HG03025 (cell line): Measurements from ENCODE around the gene TIGD3.

ENCODE experiments used
- ATAC-seq: cut with Tn5 transposase; IDR thresholded peaks from one replicate; pipeline ENCODE4 v1.9.1; 2021; ENCODE audit warnings: mild to moderate bottlenecking, moderate library complexity; ENCODE audit not compliant: unreplicated experiment, low FRiP score

Gene TIGD3

DNA sequence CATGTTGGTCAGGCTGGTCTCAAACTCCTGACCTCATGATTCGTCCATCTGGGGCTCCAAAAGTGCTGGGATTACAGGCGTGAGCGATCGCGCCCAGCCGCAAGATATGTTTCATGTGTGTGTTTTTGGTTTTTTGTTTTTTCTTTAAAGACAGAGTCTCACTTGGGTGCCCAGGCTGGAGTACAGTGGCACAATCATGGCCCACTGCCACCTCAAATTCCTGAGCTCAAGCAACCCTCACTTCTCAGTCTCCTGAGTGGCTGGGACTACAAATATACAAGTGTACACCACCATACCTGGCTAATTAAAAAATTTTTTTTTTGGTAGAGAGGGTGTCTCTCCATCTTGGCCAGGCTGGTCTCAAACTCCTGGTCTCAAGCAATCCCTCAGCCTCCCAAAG is 8.4 kb downstream of the TIGD3 start:
- ATAC-seq: no peak

DNA sequence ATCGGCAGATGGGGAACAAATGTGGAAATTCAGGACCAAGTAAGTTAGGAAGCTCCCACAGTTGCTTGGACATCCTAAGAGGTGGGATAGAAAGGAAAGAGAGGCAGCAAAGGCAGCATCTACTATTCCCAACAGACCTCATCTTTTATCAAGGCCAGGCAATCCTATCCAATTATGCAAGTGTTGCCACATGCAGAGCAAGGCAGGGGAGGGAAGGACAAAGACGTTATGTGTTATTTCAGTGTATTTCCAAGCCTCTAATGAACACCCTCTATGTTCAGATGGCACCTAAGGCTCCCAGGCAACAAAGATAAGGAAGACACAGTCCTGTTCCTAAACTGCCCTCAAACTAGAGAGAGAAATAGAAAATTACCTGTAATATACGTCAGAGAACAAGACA is 9.2 kb downstream of the TIGD3 start:
- no peak for ATAC-seq

DNA sequence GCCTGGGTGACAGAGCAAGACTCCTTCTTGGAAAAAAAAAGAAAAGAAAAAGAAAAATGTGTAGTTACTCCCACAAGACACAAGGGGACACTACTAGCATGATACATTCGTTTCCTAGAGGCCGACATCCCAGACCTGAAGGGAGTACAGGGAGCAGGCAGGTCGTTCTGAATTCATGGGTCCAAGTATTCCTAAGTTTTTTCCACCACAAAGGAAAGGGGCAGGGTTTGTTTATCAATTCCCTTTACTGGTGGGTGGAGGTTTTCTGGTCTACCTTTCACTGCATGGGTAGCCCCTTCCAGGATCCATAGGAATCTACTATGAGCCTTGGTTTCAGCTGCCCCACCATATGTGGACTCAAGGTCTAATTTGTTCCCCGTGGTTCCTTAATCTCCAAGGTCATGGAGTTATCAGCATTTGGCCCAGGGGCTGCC is 11.8 kb downstream of the TIGD3 start:
- ATAC-seq: no peak

DNA sequence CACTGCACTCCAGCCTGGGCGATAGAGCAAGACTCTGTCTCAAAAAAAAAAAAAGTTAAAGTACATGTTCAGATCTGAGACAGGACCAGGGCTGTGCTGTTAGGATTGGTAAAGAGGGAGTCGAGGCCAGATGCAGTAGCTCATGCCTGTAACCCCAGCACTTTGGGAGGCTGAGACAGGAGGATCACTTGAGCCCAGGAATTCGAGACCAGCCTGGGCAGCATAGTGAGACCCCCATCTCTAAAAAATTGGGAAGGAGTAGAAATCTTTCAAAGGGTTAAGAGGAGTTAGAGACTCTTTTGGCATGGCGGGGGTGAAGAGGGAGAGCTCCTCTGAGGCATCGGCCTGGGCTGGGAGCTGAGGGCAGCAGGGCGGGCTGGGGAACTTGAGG is 16.1 kb downstream of the TIGD3 start:
- ATAC-seq: no peak

DNA sequence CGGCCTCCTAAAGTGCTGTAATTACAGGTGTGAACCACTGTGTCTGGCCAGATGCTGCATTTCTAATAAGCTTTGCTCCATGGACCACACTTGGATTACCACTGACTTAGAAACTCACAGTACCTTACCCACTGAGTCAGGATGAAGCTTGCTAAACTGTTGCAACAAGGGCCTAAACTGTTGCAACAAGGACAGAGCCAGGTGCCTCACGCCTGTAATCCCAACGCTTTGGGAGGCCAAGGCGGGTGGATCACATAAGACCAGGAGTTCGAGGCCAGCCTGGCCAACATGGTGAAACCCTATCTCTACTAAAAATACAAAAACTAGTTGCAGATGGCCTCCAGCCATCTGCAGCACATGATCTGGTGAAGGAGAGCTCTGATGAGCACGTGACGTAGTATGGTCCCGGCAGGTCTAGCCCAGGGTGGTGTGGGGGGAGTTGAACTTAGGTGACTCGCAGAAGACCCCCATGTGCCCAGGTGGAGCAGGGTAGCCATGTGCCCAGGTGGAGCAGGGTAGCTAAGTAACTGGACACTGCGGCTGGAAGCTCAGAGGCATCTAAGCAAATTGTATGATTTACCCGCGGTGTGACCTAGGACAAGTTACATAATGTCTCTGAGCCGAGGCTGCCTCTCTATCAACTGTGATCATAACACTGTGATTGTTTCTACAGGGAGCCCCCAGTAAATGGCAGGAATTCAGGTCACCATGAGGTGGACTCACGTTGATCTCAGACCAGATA is 19.5 kb downstream of the TIGD3 start:
- ATAC-seq: no peak

DNA sequence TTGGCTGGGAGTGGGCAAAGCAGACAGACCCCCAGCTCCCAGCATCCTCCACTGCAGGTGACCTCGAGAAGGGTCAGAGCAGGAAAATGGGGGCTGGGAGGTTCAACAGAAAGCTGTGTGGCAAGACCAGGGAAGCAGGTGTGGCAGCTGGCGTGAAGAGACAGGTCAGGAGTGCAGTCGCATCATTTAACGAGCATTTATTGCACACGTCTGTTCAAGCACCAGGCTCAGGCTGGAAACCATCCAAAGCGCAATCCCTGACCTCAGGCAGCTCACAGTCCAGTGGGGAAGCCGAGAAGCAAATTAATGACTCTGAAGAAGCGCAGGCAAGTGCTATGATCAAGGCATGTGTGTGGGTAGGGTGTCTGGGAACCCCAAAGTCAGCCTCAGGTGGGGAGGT is 20.5 kb downstream of the TIGD3 start:
- ATAC-seq: no peak

DNA sequence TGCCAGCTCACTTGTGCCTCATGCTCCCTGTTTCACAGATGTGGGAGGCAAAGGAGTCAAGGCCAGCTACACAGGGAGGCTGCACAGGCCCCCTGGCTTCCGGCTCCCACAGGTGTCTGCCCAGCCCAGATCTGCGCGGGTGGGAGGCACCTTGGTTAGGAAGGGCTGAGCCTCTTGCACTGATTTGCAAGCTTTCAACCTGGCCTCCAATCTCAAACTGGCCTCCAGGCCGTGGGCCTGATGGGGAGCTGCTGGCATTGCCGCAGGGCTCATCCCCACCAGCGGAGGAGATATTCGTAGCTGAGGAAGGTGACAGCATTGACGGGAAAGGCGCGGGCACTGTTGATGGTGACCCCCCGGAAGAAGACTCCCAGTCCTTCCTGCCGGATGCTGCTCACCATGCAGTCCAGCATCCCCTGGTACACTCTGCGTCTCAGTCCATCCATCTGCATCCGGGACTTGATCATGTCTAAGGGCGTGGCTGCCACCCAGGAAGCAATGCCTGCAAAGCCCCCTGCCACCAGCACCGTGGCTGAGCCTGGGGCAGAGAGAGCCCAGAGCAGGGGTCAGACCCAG is 21.7 kb downstream of the TIGD3 start:
- ATAC-seq: no peak

DNA sequence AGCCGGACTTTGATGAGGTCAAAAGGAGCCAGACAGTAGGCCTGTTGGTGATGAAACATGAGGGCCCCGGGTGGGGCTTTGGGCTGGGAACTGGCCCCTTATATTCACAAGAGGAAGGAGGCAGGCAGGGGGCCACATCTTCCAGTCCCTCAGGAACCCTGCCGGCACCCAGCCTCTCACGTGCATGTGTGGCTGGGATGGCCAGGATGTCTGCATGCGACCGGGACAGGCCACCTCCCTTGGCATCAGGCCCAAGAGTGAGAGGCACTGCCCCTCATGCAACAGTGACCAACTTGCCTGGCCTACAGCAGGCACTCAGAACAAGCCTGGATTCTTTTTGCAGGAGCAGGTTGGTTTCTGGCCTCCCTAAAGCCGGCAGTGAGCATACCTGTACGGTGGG is 22.5 kb downstream of the TIGD3 start:
- ATAC-seq: no peak

DNA sequence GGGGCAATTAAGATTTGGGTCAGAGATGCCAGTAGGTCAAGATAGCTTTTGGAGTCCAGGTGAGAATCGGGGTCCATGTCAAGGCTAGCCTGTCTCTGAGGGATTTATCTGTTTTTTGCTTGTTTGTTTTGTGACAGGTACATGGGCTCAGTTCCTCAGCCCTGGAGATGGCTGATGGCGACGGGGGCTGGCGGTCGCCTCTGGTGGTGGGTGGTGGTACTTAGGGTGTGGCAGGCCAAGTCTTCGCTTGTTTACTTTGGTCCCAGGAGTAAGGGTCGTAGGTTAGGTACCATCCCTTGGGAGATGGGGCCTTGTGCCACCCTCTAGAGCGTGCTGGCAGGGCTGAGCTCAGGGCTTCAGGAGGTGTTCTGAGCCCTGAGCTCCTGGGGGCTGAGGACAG is 23.2 kb downstream of the TIGD3 start:
- ATAC-seq: no peak

DNA sequence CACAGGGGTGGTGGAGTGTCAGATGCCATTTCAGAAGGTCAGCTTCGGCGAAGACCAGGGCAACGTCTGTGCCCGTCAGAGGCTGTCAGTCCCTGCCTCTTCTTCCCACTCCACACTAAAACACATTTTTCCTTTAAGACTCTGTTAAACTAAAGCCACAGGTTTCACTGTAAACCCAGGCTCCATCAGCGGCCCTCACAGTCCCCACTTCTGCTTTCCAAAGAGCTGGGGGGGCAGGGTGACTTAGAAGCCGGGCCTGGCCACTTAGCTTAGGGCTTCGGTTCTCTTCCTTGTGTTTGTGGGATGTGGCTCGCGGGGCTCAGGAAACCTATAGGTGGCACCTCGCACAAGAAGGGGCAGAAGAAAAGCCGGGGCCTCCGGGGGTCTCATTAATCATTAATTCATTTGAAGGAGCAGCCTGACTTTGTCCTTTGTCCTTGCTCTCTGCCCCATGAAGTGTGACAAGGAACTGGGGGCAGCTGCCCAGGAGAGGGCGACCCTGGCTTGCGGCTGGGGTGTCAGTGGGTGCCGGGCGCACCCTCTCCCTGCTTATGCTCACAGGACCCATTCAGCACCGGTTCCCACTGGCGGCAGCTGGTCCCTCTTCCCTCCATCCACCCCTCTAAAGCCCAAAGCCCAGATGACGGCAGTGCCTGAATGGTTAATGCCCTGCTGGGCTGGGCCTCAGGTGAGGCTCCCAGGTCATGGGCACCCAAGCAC is 23.8 kb downstream of the TIGD3 start:
- no peak for ATAC-seq

DNA sequence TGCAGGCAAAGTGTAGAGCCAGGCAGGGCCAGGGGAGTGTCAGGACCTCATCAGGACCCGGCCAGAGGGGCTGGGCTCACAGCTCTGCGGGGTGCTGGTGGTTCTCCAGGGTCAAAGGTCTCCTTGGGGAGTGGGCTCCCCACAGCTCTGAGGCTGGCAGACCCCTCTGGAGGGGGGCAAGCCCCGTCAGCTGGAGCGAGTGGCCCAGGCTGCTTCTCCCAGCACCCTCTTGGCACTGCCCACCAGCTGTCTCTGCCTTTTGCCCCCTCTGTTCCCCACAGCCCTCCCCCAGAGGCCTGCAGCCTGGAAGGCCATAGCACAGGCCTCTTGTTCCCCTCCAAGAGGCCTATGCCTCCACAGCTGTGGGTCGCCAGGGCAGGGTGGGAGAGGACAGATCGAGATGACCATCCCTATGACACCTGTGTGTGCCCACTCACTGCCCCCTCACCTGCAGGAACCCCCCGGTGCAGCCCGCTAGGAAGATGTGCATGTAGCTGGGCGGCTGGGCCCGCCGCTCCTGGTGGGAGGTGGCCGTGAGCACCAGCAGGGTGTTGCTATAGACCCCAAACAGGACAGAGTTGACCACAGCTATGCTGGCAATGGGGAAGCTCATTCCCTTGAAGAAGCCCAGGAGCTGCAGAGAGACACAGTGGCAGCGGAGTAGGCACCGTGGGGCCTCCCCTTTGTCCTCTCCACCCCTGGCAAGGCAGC is 24.5 kb downstream of the TIGD3 start:
- no peak for ATAC-seq

DNA sequence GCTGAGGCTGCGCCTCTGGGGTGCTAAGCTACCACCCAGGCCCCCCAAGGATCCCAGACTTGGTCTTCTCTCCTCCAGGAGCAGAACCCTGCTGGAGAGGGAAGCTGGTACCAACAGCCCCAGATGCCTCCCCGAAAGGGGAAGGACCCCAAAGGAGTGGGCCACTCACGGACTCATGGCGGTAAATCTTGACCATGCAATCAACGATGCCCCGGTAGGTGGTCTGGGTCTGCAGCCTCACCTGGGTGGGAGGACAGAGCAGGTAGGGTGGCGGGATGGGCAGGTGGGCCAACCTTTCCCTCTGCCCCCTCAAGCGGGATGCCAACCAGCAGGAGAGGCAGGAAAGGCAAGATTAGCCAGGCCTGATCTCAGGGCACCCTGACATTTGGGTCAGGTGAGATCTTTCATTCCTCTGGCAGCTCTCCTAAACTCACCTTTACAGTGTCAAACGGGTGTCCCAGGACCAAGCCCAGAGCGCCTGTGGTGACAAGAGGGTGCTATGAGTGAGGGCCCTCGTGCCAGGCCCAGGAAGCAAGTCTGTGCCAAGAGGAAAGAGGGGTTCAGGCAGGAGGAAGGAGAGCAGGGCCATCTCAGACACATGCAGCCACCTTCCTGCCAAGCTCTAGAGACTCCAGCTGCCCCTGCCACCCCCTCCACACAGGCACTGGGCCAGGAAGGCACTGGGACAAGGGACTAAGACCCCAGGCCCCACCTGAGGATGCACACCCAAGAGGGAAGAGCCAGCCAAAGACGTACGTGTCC is 25.3 kb downstream of the TIGD3 start:
- ATAC-seq: no peak

DNA sequence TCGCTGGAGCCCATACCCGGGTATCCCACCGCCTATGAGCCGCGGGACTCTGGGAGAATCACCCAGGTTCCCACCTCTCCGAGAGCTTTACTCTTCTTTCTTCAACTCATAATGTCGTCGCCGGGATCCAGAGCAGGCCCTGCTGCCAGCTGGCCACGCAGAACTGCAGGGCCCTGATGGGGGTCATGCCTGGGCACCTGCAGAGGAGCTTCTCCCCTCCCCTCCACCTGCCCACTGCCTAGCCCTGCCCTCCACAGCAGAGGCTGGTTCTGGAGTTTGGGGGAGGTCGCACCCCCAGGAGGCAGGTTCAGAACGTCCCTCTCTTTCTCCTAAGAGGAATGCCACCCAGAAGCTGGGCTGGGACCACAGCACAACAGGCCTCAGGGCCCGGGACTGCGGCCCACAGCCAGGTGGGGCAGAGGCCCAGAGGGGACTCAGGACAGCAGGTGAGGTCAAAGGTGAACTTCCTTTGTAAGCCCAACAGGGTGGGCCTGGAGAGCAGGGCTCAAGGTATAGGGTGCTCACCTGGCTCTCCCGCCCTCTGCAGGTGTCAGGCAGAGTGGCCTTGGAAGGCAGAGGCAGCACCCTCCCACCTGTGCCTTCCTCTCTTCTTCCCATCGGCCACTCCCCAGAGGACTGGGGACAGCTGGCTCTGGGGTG is 26.0 kb downstream of the TIGD3 start:
- no peak for ATAC-seq

DNA sequence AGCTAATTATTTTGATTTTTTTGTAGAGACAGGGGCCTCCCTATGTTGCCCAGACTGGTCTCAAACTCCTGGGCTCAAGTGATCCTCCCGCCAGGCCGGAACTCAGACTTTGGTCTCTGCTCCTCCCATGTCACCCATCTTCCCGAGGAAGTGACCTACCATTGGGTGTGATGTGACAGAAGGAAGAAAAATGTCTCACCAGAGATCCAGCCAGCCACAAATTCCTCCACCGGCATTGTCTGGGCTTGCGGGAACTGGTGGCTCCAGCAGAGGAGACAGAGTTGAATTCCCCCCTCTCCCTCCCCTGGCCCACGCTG is 27.1 kb downstream of the TIGD3 start:
- ATAC-seq: no peak

DNA sequence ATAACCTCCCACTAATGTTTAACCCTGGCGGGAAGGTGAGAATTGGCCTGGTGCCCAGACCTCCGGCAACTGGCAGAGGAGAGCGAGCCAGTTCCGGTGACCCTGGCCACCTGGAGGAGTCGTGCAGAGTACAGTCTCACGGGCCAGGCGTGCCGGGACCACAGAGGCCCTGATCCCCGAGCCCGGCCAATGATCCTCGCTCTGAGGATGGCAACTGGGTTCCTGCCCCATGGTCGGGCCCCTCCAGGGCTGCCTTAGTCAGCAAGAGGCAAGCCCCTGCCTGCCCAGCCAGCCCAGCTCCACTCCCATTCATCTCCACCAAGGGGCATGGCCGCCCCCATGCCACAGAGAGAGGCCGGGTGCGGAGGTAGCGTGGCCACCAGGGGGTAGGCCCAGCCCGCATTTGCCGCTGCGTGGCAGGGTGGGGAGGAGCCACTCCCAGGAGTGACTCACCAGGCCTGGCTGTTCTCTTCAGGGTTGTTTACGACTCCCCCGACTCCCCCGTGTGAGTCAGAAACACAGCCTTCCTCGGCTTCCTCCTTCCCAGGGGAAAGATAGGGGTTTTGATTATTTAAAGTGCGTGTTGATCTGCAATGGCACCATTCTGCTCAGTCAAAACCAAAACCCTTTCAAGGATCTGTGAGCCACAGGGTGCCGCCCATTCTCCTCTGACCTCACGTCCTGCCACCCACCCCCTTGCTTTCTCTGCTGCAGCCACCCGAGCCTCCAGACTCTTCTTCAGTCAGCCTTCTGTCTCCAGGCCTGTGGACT is 27.7 kb downstream of the TIGD3 start, which contains the start of gene SLC25A45:
SLC25A45 (minus strand) TSS at position 614 of the 771 bp plus-strand sequence. CDS start 695 bp downstream, outside the sequence.
- ATAC-seq: peak; percentile 42

DNA sequence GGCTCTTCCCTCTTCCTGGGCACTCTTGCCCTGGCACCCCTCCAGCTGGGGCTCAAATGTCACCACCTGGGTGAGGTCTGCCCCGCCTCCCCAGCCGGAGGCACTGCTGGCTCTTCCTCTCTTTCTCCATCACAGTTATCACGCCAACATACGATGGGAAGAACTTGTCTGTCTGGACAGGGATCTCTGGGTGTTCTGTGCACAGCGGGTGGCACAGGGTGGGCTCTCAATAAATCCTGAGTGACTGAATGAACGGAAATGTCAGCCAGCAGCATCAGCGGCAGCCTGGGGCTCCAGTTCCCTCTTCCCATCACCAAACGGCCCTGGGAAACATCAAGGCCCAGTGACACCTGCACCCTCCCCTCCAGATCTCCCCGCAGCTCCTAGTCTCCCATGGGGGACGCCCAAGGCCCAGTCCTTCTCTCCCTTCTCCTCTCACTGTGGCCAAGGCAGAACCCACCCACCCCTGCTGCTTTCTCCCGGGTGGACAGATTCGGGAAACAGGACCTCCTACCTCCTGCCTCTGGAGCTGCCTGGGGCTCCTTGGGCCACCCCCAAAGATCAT is 28.3 kb downstream of the TIGD3 start:
- ATAC-seq: no peak

DNA sequence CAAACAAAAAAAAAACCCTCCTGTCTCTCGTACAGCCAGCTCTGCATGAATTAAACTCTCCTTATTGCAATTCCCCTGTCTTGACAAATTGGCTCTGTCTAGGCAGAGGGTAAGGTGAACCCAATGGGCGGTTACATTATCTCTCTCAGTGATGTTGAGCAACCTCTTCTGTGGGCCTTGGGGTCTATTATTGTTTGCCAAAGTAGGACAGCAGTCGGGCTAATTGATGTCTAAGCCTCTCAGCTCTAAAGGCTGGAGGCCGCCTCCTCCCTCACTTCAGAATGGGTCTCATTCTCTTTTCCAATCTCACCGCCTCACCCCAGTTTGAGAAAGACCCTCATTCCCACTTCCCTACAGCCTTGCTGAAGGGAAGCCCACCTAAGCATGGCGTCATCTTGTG is 29.2 kb downstream of the TIGD3 start:
- no peak for ATAC-seq

DNA sequence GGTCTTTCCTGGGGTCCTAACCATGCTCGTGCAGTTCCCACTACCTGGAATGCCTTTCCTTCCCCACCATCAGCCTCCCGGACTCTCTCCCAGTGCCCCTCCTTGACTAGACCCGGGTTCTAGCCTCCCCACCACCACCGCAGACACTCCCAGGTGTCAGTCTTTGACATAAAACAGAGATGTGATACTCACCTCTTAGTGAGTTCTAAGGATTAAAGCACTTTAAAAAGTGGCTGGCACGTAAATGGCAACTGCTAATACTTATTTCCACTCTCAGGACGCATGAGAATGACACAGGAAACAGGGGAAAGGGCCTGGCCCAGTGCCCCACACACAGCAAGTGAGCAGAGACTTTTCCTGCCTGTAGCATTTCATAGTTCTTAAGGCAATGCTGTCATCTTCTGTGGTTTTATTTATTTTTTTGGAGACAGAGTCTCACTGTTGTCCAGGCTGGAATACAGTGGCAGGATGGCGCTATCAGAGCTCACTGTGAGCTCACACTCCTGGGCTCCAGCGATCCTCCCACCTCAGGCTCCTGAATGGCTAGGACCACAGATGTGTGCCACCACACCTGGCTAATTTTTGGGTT is 29.8 kb downstream of the TIGD3 start:
- ATAC-seq: no peak
